KG1 (cell line): ENCODE measurements around the gene RPTOR.
"Not testable (repeated sequence)": the region's sequence is repeated elsewhere in the genome, so short reads cannot be mapped to it uniquely, and the experiment has no call there.

Source experiments
- DNase-seq: peaks from one replicate; lab custom pipeline; 2025; lab: John Stamatoyannopoulos, UW

RPTOR gene

GRCh38 chr17:80694085-80694991 lies 149.7 kb downstream of the RPTOR start:
- DNase-seq: no peak

- no peak for DNase-seq
These were observed 150.6 kb downstream of the RPTOR start for GRCh38 chr17:80694992-80695912.

GRCh38 chr17:80695979-80696378 lies 151.3 kb downstream of the RPTOR start:
- DNase-seq: no peak

- DNase-seq: no peak
These were observed 151.8 kb downstream of the RPTOR start for GRCh38 chr17:80696456-80696855.

GRCh38 chr17:80696964-80697363 lies 152.3 kb downstream of the RPTOR start:
- DNase-seq: no peak

- DNase-seq: no peak
These were observed 153.7 kb downstream of the RPTOR start for GRCh38 chr17:80698297-80698696.

GRCh38 chr17:80699205-80699604 lies 154.6 kb downstream of the RPTOR start:
- not testable (repeated sequence) for DNase-seq

GRCh38 chr17:80701730-80702129 lies 157.1 kb downstream of the RPTOR start:
- no peak for DNase-seq

GRCh38 chr17:80702315-80703141 lies 157.9 kb downstream of the RPTOR start:
- DNase-seq: no peak

- no peak for DNase-seq
These were observed 158.5 kb downstream of the RPTOR start for GRCh38 chr17:80703142-80703478.

- no peak for DNase-seq
These were observed 159.8 kb downstream of the RPTOR start for GRCh38 chr17:80704381-80704819.

GRCh38 chr17:80704894-80705293 lies 160.3 kb downstream of the RPTOR start:
- DNase-seq: no peak

- DNase-seq: no peak
These were observed 161.3 kb downstream of the RPTOR start for GRCh38 chr17:80705988-80706387.

- no peak for DNase-seq
These were observed 161.8 kb downstream of the RPTOR start for GRCh38 chr17:80706463-80706867.

- DNase-seq: no peak
These were observed 163.8 kb downstream of the RPTOR start for GRCh38 chr17:80708480-80708879.

- no peak for DNase-seq
These were observed 164.6 kb downstream of the RPTOR start for GRCh38 chr17:80709090-80709695.

- DNase-seq: no peak
These were observed 166.2 kb downstream of the RPTOR start for GRCh38 chr17:80710714-80711302.

GRCh38 chr17:80712089-80712488 lies 167.5 kb downstream of the RPTOR start:
- no peak for DNase-seq

GRCh38 chr17:80712606-80713005 lies 168.0 kb downstream of the RPTOR start:
- no peak for DNase-seq

- no peak for DNase-seq
These were observed 172.5 kb downstream of the RPTOR start for GRCh38 chr17:80716986-80717719.
